ENCODE measurements around the gene C22orf42. TPM values are rescaled to one million over a fixed set of nuclear protein-coding genes. Genes with fewer than 3 reads are reported as not detected.
A peak's percentile ranks its signal among the peaks of the same experiment; 100 is the strongest.

Gene C22orf42
- total RNA-seq, 2 donors from 2014 or later = 0.20 TPM; not detected in 1

GRCh38 chr22:32123657-32124056 is 35.4 kb downstream of the C22orf42 start:
- Histone ChIP-seq H3K36me3 (ENCODE audit: control insufficient read depth, insufficient read depth, low read length) (no peaks in the 10 kb centered on the region), H3K9me3 (ENCODE audit: control insufficient read depth, low read length) (no peaks in the 10 kb centered on the region), H3K27me3 (ENCODE audit: control insufficient read depth, insufficient read depth, low read length, poor library complexity, severe bottlenecking) (no peaks in the 10 kb centered on the region), H3K27ac (ENCODE audit: low read depth, low read length) (no peak overlapping the region), H3K4me3 (ENCODE audit: low read length) (no peak overlapping the region), H3K9ac (ENCODE audit: extremely low read depth, low read length, poor library complexity, severe bottlenecking) (no peak overlapping the region), H3K4me1 (ENCODE audit: control insufficient read depth, insufficient read depth, low read length) (no peaks in the 10 kb centered on the region)
- WGBS, 2 experiments (ENCODE audit: insufficient coverage in 1 of 2, insufficient read length in 1 of 2) = 57 to 67% methylated on average over 9 to 10 of the region's 10 CpGs
- Mint-ChIP-seq H3K36me3 (ENCODE audit: low read depth) (no peaks in the 10 kb centered on the region), H3K4me1 (peaks cover 14% of the 10 kb centered on the region), H3K27me3 (ENCODE audit: insufficient read depth) (no peaks in the 10 kb centered on the region), H3K9me3 (no peaks in the 10 kb centered on the region), H3K4me3 (peak overlapping the region; percentile 5), H3K27ac (no peak overlapping the region)
- DNase-seq = peak; percentile 92
- peak; percentile 72 for TF ChIP-seq CTCF (conservative IDR thresholded peaks at IDR 0.05)

- H3K9me3 ChIP-seq (ENCODE audit: control insufficient read depth, low read length) = no peaks in the 10 kb centered on the region
- 92 to 96% methylated on average over 12 to 15 of the region's 15 CpGs for WGBS, 2 experiments (ENCODE audit: insufficient coverage in 1 of 2, insufficient read length in 1 of 2)
- Mint-ChIP-seq H3K27ac (no peak overlapping the region), H3K4me1 (peaks cover 10% of the 10 kb centered on the region), H3K4me3 (no peak overlapping the region), H3K9me3 (no peaks in the 10 kb centered on the region), H3K27me3 (ENCODE audit: insufficient read depth) (no peaks in the 10 kb centered on the region), H3K36me3 (ENCODE audit: low read depth) (no peaks in the 10 kb centered on the region)
- H3K4me1 ChIP-seq (ENCODE audit: control insufficient read depth, insufficient read depth, low read length) = no peaks in the 10 kb centered on the region
- no peaks in the 10 kb centered on the region for H3K36me3 ChIP-seq (ENCODE audit: control insufficient read depth, insufficient read depth, low read length)
- no peak overlapping the region for H3K27ac ChIP-seq (ENCODE audit: low read depth, low read length)
- no peaks in the 10 kb centered on the region for H3K27me3 ChIP-seq (ENCODE audit: control insufficient read depth, insufficient read depth, low read length, poor library complexity, severe bottlenecking)
- DNase-seq = no peak
- no peak for TF ChIP-seq CTCF (conservative IDR thresholded peaks at IDR 0.05)
- H3K4me3 ChIP-seq (ENCODE audit: low read length) = no peak overlapping the region
- no peak overlapping the region for H3K9ac ChIP-seq (ENCODE audit: extremely low read depth, low read length, poor library complexity, severe bottlenecking)
These were observed 36.2 kb downstream of the C22orf42 start for GRCh38 chr22:32122899-32123298.

- no peaks in the 10 kb centered on the region for H3K36me3 Mint-ChIP-seq (ENCODE audit: low read depth)
- DNase-seq = no peak
- Histone ChIP-seq H3K27ac (ENCODE audit: low read depth, low read length) (no peak overlapping the region), H3K4me1 (ENCODE audit: control insufficient read depth, insufficient read depth, low read length) (no peaks in the 10 kb centered on the region), H3K9ac (ENCODE audit: extremely low read depth, low read length, poor library complexity, severe bottlenecking) (no peak overlapping the region), H3K27me3 (ENCODE audit: control insufficient read depth, insufficient read depth, low read length, poor library complexity, severe bottlenecking) (peaks cover 4% of the 10 kb centered on the region), H3K36me3 (ENCODE audit: control insufficient read depth, insufficient read depth, low read length) (no peaks in the 10 kb centered on the region), H3K4me3 (ENCODE audit: low read length) (no peak overlapping the region), H3K9me3 (ENCODE audit: control insufficient read depth, low read length) (no peaks in the 10 kb centered on the region)
- H3K27me3 Mint-ChIP-seq (ENCODE audit: insufficient read depth) = no peaks in the 10 kb centered on the region
- no peak overlapping the region for H3K27ac Mint-ChIP-seq
- H3K4me3 Mint-ChIP-seq = no peak overlapping the region
- TF ChIP-seq CTCF (conservative IDR thresholded peaks at IDR 0.05) = no peak
- 92 to 94% methylated on average over 14 to 20 of the region's 20 CpGs for WGBS, 2 experiments (ENCODE audit: insufficient coverage in 1 of 2, insufficient read length in 1 of 2)
- peaks cover 9% of the 10 kb centered on the region for H3K4me1 Mint-ChIP-seq
- H3K9me3 Mint-ChIP-seq = no peaks in the 10 kb centered on the region
These were observed 38.5 kb downstream of the C22orf42 start for GRCh38 chr22:32120603-32121002.
